Cardiac fibroblast (primary cell): Measurements from ENCODE around the gene NUDT15.

ENCODE experiments used
- DNase-seq, 2 donors: peaks; one replicate each; pipeline versions ENCODE4 v3.0.0 to v3.0.0-alpha.2; 2010; ENCODE audit warnings: low read depth in 2 of 2
- H3K4me3 ChIP-seq, 2 donors: replicated peaks in 1 of 2; 1 replicate in 1 of 2; 2 replicates in 1 of 2; pipeline ENCODE4 v1.5.1; 2011; ENCODE audit warnings: low read depth in 2 of 2, low read length in 2 of 2, mild to moderate bottlenecking in 2 of 2, moderate library complexity in 1 of 2
- CTCF ChIP-seq: IDR thresholded peaks from one replicate; pipeline ENCODE4 v1.5.1; 2011; ENCODE audit warnings: low read depth, mild to moderate bottlenecking, low read length, inconsistent platforms

NUDT15 gene

GRCh38 chr13:48012668-48013067 lies 24.9 kb upstream of the NUDT15 start:
- no peak for TF ChIP-seq CTCF
- DNase-seq: no peak
- H3K4me3 ChIP-seq: no peak overlapping the region

GRCh38 chr13:48014359-48014758 lies 23.2 kb upstream of the NUDT15 start:
- no peak overlapping the region for H3K4me3 ChIP-seq
- TF ChIP-seq CTCF: no peak
- no peak for DNase-seq

GRCh38 chr13:48018637-48019036 lies 18.9 kb upstream of the NUDT15 start:
- no peak overlapping the region for H3K4me3 ChIP-seq
- no peak for DNase-seq
- no peak for TF ChIP-seq CTCF

- no peak overlapping the region for H3K4me3 ChIP-seq
- DNase-seq: no peak
- no peak for TF ChIP-seq CTCF
Observed at GRCh38 chr13:48019796-48020195, 17.7 kb upstream of the NUDT15 start.

GRCh38 chr13:48028066-48028465 lies 9.5 kb upstream of the NUDT15 start:
- no peak for TF ChIP-seq CTCF
- no peak overlapping the region for H3K4me3 ChIP-seq
- DNase-seq: no peak

GRCh38 chr13:48029859-48030258 lies 7.7 kb upstream of the NUDT15 start:
- TF ChIP-seq CTCF: no peak
- no peak overlapping the region for H3K4me3 ChIP-seq
- DNase-seq: no peak

- DNase-seq: no peak
- no peak for TF ChIP-seq CTCF
- H3K4me3 ChIP-seq: peak overlapping the region in 1 of 2 donors; percentile 82
Observed at GRCh38 chr13:48038761-48039160, 1.2 kb downstream of the NUDT15 start.
